Glomerular visceral epithelial cell (primary cell): Measurements from ENCODE around the gene PIH1D1.

Experiments used
- DNase-seq: peaks from one replicate; pipeline ENCODE4 v3.0.0-alpha.2; 2016; ENCODE audit errors: extremely low spot score

PIH1D1 gene

DNA sequence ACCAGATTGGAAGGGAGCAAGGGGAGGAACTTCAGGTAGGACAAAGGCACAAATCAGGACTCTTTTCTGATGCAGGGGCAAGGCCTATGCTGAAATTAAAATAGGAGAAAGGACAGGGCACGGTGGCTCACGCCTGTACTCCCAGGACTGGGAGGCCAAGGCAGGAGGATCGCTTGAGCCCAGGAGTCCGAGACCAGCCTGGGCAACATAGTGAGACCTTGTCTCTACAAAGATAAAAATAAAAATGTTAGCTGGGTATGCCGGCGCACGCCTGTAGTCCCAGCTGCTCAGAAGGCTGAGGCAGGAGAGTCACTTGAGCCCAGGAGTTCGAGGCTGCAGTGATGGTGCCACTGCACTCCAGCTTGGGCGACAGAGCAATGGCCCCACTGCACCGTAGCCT lies 15.9 kb downstream of the PIH1D1 start:
- DNase-seq = no peak

DNA sequence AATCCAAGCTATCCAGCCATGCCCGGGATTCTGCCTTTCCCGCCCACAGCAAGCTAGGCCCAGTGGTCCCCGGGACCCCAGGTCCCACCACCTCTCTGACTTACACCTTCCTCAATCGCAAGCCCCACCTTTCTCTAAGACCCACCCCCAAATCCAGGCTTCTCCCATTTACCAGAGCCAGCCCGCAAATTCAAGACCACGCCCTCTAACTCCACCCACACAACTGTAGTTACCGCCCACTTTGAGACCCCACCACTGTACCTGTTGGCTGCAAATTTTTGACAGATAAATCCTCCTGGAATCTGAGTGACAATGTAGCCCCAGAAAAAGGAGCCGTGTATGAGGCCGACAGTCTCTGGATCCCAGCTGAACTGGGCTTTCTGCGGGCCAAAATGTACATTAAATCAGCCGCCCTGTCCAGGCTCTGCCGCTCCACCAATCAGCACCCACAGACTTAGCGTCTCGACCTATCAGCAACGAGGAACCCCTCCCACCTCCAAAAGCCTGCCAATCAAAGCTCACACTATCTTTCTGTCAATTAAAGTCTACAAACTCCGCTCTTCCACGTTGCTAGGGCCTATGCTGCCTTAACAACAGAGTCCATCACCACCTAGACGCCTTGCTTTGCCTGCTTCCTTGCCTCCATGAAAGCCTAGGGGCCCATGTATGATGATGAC lies 16.6 kb downstream of the PIH1D1 start:
- no peak for DNase-seq

DNA sequence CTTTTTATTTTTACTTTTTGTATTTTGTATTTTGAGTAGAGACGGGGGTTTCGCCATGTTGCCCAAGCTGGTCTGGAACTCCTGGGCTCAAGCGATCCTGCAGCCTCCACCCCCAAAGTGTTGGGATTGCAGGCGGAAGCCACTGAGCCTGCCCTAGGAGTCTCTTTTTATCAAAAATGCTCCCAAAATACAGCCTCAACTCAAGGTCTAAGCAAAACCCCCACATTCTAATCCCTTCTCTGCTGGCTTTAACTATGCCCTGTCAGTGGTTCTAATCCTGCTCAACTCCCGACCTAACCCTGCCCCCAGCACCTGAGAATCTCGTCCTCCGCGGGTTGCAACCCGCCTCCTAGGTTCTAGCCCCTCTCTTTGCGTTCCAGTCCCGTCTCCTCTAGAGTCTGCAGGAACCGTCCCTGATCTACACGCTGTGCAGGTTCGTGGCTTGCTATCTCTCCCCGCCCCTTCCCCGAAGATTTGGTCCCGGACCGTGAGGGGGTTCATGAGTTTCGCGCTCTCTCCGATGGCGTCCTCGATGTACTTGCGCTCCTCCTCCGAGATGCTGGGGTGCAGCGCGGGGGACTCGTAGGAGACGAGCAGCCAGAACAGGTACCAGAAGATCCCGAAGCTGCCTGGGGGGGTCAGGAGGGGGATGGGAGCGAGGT lies 18.2 kb downstream of the PIH1D1 start:
- no peak for DNase-seq

DNA sequence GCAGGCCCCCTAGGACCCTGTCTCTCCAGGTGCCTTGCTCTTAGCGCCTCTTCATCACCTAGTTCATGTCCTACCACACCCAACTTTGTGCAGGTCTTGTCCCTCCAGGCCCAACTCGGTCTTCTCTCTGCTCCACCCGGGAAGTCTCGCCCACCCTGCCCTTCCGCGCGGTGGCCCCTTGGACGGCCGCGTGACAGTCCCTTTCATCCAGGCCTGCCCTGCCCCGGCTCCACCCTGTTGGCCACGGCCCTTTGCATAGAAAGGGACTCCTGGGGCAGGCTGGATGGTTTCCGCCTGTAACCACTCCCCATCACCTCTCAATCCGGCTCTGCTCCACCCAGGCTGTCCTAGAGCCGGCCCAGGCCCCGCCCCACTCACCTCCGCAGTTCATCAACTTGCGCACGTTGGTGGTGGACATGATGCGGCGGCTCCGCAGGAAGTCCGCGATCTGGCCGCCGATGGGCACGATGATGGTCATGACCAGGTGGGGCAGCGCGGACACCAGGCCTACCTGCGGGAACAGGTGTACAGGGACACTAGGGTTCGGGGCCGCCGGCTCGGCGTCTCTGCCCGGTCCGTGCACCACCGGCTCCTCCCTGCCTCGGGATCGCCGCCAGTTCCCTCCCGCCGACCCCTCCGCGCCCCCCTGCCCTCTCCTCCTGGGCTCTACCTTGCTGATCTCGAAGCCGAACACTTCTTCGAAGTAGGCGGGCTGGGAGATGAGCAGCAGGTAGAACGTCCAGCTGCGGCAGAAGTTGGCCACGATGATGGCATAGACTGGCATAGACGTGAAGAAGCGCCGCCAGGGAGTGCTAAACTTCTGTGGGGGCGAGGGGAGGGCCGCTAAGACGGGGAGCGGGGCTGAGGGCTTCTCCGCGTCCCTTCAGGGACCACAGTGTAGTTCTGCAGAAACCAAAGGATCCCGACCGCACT lies 19.2 kb downstream of the PIH1D1 start:
- DNase-seq = no peak

DNA sequence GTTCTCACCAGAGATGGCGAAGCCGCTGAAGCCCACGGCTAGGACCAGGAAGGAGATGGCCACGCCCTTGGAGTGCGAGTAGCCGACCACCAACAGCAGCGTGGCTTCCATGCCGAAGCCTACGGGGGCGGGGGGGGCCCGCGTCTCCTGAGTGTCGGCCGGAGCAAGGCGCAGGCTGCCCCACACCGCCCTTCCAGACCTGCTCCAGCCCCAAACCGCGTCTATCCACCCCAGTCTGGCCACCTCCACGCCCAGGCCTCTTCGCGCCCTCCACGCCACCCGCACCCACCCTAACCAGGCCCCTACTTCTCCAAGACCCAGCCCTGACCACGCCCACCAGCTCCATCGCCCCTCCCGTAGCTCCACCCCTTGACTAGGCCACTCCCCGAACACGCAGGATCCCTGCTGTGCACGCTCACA lies 20.3 kb downstream of the PIH1D1 start:
- no peak for DNase-seq

DNA sequence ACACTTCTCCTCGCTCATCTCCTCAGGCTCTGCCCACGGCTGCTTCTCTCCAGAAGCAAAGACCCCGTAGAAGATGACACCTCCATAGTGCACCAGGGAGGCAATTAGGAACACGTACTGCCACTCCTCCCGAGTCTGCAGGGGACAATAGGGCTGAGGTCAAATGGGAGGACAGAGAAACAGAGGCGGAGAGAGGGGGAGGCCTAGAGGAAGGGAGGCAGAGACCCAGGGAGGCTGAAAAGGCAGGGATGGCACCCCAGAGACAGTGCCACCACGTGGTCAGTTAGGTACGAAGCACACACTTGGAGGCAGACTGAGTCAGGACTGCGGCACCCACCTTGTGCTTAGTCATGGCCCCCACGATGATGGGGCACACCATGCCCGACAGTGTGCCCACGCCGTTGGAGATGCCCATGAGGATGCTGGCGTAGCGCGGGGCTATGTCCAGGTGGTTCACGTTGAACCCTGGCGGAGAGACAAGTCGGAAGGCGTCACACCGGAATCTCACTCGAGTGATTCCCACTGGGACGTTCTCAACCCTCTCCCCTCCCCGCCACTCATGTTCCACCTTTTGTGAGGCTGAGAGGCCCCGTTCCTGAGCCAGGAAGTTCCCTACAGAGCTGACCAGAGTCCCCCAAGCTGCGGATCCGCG lies 20.8 kb downstream of the PIH1D1 start:
- DNase-seq = no peak

DNA sequence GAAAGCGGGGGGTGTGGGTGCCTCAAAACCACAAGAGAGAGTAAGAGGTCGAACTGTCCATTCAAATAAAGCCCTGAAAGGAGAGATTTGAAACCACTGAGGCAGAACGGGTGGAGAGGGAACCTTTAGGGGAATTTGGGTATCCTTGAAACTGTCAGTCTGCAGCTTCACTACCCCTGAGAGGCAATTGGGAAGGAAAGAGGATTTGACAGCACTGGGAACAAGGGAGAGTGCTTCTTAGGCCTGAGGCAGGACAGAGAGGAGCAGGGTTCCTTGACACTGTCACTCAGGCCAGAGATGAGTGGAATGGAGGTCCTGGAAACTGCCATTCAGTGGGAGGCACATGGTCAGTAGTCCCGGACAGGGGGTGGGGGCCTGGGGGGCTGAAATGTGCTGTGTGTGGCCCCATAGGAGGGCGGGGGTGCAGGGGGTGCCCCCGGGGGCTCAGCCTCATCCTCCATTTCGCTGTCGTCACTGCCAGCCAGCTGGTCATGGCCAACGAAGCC lies 21.4 kb downstream of the PIH1D1 start:
- DNase-seq = no peak

DNA sequence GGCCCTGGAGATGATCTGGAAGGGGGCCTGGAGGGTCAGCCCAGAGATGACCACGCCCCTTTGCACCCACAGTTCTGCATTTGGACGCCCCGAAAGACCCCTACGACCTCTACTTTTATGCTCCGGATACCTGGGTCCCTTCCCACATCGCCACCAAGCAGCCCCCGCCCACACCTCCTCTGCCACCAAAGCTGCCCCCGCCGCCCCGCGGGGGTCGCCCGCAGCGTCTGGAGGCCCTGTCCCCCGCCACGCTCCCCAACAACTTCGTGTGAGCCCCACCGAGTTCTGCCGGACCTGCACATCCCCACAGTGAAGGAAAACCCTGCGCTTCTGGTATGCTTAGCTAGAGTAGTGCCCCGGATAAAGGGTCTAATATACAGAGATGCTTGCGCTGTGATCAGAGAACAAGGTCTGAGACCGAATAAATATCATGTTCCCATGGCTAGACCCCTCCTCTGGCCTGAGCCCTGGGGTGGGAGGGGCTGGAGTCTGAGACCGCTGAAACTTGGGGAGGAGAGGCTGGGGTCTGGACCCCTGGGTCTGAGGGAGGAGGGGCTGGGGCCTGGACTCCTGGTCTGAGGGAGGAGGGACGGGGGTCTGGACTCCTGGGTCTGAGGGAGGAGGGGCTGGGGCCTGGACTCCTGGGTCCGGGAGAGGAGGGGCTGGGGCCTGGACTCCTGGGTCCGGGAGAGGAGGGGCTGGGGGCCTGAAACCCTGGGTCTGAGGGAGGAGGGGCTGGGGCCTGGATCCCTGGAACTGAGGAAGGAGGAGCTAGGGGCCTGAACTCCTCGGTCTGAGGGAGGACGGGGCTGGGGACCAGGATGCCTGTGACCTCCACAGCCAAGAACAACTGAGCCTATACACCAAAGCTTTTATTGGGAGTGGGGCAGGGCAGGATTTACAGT lies 22.8 kb downstream of the PIH1D1 start:
- no peak for DNase-seq

DNA sequence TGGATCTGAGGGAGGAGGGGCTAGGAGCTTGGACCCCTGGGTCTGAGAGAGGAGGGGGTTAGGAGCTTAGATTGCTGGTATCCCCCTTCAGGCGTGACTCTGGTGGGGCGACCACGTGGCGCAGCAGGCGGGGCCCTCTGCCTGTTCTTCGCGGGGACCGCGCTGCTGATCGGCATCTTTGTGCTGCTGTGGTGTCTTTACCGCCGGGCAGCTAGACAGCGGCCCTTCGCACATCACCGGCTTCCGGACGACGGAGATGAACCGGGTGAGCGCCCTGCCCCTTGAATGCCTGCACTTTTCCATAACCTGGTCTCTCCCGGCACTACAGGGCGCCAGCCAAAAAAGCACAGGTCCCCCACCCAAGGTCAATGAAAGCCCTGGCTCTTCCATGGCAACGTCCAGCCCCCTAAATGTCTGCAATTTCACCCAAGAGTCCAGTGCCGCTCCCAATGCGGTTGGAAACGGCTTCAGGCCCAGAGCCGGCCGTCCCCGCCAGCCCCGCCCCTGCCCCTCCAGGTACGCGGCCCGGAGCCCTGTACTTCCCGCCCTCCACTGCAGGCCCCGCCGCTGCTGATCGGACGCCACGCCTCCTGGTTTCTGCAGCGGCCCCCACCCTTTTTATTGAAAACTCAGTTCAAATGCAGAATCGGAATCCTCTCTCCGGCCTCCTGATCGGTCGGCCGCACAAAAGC lies 23.6 kb downstream of the PIH1D1 start:
- peak; percentile 30 for DNase-seq

DNA sequence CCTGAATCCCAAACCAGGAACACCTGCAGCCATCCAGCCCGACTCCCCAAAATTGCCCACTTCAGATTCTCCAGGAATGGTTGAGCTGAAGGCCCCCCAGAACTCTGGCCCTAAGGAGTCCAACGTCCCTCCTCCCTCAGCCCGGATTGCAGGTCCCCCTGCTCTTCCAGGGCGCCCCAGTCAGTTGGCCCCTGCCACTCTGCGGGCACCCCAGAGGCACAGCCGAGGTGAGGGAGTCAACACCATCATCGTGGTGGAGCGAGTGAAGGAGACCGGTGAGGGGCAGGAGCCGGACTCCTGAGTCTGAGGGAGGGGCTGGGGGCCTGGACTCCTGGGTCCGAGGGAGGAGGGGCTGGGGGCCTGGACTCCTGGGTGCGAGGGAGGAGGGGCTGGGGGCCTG lies 24.3 kb downstream of the PIH1D1 start:
- DNase-seq = no peak

DNA sequence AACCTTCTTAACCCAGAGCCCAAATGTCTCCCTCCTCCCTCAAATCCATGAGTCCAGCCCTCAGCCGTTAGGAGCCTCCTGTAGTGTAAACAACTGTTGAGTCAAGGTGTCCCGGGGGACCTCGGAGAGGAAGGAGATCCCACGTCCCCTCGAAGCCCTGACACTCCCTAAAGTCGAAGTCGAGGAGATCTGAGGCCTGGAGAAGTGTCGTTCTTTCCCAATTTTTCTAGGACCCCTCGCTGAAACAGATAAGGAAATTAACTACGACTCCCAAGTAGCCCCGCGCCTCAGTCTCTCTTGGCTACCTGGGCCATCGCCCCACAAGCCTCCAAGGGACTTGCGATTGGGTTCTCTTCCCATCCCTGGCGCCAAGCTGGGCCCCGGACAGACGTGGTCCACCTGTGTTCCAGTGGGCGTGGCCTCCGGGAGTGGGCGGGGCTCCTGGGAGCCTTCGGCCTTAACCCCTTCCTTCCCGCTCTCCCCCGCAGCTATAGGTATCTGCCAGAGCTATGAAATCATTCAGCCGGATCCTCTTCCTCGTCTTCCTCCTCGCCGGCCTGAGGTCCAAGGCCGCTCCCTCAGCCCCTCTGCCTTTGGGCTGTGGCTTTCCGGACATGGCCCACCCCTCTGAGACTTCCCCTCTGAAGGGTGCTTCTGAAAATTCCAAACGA lies 25.6 kb downstream of the PIH1D1 start:
- DNase-seq = peak; percentile 21

DNA sequence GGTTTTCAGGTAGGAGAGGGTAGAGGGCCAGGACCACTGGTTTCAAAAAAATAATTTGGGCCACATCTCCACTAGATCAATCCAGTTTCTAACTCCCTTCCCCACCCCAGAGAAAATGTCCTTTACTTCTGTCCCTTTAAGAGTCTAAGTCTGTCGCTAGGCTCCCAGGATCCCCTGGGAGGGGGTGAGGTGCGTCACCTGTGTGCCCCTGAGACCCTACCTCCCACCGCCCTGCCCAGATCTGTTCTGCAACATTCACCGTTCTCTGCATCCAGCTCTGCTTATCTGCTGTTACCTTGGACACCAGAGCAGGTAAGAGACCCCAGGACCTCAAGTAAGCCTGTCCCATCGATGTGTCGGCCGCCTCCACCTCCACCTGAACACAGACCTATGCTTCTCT lies 26.4 kb downstream of the PIH1D1 start, which contains the start of gene GFY:
TSS of gene GFY (plus strand) at position 211 of the 400 bp plus-strand sequence. CDS start 1,043 bp downstream, outside the sequence.
- DNase-seq = no peak

DNA sequence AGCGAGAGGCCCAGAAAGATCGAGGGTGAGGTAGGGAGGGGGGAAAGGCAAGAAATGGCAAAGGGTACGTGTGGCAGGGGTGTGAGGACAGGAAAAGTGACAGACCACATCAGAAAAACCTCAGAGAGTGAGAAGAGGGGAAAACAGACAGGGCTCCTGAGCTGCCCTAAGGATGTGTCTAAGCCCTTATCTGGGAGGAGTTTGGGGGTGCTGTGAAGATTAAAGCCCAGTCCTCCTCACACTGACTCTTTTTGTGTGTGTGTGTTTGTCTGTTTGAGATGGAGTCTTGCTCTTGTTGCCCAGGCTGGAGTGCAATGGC lies 27.7 kb downstream of the PIH1D1 start:
- no peak for DNase-seq

DNA sequence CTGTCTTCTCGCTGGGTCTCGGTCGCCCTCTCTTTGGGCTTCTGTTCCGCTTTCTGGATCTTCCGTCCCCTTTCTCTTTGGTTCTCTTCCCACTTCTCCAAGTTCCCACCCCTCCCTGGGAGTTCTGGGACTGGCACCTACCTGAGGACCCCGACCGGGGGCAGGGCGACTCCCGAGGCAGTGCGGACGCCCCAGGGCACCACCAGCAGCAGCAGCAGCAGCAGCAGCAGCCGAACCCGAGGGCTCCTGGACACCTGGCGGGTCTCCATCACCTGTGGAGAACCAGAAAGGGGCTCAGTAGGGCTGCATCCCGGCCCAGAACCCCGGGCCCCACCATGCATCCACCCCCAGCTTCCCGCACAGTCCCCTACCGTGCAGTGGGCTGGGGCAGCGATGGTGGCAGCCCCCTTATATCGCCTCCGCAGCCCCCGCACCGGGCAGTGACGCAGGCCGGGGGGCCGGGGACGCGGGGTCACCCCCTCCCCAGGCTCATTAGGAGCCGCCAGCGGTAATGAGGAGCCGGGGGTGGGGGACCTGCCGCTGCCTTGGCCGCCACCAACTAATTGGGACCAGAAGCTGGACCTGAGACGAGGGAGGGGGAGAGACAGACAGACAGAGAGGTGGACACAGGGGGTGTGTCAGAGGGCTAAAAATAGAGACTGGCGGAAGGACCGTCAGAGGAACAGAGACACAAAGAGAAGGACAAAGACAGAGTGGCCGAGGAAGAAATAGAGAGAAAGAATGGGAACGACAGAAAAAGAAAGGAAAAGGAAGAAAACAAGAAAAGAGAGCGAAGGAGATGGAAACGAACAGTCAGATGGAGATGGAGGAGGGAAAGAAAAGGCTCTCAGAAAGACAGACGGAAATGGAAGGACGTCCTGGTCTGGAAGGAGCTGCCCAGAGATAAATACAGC lies 28.3 kb downstream of the PIH1D1 start, which contains the start of gene PTH2:
TSS of gene PTH2 (minus strand) at position 371 of the 914 bp plus-strand sequence. CDS start at position 269, 102 bp downstream.
- DNase-seq = no peak

DNA sequence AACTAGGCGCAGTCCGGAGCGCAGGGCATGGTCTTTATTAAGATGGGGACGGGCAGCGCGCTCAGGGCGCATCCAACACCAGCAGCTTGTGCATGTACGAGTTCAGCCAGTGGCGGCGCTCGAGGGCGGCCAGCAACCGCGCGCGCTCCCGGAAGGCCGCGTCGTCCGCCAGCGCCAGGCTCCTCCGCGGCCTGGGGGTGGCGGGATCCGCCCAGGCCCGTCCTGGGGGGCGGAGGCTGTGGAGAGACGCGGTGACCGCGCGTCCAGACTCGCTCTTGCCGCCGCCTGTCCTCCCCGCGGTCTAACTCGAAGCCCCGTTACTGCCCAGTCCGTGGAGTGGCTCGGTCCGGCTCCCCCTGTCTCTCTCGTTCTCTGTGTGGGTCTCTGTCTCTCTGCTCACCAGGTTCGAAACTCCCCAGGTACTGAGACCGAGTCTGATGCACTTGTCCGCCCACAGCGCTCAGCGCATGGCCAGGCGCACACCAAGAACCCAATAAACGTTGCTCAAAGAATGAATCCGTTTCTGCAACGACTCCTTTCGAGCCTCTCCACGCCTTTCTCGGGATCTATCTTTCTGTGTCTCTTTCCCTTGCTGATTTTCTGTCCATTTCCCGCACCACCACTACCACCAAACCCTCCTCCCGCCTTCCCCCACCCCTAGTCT lies 29.1 kb downstream of the PIH1D1 start:
- DNase-seq = no peak

DNA sequence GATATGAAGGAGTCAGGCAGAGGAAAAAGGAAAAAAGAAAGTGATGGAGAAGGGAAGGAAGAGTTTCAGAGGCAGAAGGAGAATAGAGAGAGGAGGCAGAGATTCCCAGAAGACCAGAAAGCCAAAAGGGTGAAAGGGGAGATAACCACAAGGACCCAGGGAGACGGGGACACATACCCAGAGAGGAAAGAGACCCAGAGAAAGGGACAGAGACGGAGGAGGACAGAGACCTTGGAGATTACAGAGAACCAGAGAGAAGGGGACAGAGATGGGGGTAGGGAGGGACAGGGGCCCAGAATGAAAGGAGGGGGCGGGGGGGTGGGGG lies 29.8 kb downstream of the PIH1D1 start:
- DNase-seq = no peak

DNA sequence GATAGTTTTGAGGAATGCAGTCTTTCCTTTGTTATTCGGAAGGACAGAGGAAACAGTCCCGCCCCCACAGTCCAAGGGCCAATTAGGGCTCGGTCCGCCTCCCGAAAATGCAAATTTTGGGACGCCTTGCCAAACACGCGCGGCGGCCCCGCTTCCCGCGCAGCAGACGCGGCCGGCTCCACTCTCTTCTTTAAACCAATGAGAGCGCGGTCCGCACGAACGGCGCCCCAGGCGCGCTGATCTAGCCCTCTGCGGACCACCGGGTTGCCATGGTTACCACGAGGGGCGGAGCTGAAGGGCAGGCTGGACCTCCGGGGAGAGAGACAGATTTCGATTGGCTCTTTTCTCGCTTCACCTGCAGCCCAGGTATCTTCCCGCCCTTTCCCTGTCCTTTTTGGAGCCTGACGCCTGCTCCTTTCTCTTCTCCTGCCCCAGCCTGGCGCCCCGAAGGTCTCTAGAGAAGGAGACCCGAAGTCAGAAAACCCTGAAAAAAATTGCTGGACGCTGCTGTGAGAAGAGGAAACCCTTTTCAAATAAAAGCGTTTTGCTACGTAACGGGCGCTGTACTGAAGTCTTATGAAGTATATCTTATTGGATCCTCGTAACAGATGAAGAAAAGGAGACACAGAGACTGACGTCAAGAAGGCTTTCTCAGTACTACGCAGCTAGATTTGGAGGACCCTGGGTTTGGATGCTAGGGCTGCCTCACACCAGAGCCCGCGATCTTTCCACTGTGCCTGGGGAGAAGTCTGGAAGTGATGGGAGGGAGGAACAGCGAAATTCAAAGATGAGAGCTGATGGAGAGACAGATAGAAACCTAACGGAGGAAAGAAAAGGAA lies 30.4 kb downstream of the PIH1D1 start:
- peak; percentile 23 for DNase-seq
